ENCODE results near the gene CENPT.

CENPT gene

DNA sequence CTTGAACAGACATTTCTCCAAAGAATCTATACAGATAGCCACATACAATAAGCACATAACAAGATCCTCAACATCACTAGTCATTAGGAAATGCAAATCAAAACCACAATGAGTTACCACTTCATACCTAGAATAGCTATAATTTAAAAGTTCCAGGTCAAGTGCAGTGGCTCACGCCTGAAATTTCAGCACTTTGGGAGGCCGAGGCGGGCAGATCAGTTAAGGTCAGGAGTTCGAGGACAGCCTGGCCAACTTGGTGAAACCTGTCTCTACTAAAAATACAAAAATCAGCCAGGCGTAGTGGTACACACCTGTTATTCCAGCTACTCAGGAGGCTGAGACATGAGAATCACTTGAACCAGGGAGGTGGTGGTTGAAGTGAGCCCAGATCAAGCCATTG, 61.0 kb downstream of the CENPT start:
- TF ChIP-seq, protein P1, sequence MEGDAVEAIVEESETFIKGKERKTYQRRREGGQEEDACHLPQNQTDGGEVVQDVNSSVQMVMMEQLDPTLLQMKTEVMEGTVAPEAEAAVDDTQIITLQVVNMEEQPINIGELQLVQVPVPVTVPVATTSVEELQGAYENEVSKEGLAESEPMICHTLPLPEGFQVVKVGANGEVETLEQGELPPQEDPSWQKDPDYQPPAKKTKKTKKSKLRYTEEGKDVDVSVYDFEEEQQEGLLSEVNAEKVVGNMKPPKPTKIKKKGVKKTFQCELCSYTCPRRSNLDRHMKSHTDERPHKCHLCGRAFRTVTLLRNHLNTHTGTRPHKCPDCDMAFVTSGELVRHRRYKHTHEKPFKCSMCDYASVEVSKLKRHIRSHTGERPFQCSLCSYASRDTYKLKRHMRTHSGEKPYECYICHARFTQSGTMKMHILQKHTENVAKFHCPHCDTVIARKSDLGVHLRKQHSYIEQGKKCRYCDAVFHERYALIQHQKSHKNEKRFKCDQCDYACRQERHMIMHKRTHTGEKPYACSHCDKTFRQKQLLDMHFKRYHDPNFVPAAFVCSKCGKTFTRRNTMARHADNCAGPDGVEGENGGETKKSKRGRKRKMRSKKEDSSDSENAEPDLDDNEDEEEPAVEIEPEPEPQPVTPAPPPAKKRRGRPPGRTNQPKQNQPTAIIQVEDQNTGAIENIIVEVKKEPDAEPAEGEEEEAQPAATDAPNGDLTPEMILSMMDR (IDR thresholded peaks at IDR 0.05; ENCODE audit: poor library complexity, severe bottlenecking) = no peak
- H3K4me1 ChIP-seq (ENCODE audit: insufficient read depth, poor library complexity, severe bottlenecking) = no peaks in the 10 kb centered on the region
- no peaks in the 10 kb centered on the region for H3K9me3 ChIP-seq (ENCODE audit: severe bottlenecking)
- no peaks in the 10 kb centered on the region for H3K36me3 ChIP-seq (ENCODE audit: low read depth)
- H3K27ac ChIP-seq (ENCODE audit: poor library complexity, severe bottlenecking) = no peak overlapping the region
- no peak overlapping the region for H3K4me3 ChIP-seq (ENCODE audit: severe bottlenecking)
- DNase-seq (ENCODE audit: low spot score) (no peak), ATAC-seq (ENCODE audit: low read depth) (no peak)
- H3K27me3 ChIP-seq (ENCODE audit: insufficient read depth, poor library complexity, severe bottlenecking) = no peaks in the 10 kb centered on the region

DNA sequence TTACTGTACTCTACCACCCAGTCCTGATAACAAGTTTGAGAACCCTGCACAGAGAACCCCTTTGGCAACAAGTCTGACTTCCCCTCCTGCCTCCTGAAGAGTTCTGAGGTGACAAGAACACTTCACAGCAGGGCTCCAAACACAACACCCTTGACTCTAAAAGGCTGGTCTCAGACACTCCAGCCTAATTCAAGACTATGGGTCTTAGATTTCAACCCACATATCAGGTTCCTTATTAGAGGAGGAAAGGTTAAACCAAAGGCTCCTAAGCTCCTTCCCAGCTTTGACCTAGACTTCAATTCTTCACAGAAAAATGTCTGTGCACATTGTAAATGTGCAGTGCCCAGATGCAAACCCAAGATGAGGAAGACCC, 64.2 kb downstream of the CENPT start:
- ATAC-seq (ENCODE audit: low read depth) = no peak
- TF ChIP-seq, protein P1 (IDR thresholded peaks at IDR 0.05; ENCODE audit: poor library complexity, severe bottlenecking) = no peak

DNA sequence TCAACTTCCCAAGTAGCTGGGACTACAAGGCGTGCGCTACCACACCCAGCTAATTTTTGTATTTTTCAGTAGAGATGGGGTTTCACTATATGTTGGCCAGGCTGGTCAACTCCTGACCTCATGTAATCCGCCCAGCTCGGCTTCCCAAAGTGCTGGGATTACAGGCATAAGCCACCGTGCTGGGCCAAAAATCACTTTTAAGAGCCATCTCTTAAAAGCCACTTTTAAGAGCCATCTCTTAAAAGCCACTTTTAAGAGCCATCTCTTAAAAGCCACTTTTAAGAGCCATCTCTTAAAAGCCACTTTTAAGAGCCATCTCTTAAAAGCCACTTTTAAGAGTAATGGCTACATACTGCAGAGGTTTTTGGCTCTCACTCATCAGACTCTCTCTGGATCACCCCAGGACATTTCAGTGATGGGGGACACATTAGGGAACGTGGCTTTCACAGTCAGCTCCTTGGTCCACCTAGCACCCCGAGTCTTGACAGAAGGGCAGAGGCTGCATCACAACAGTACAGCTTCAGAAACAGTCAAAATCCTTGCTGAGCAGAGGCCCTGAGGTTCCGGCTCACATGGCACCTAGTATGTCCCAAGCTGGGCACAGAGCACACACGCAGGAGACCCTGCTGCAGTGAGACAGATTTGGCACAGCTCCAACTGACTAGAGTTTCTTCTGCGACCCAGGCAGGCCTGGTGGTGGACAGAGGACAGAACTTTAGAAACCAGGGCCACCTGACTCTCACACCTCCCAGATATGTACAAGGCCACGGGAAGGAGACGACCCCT, 64.7 kb downstream of the CENPT start:
- Histone ChIP-seq H3K27me3 (ENCODE audit: insufficient read depth, poor library complexity, severe bottlenecking) (no peaks in the 10 kb centered on the region), H3K4me1 (ENCODE audit: insufficient read depth, poor library complexity, severe bottlenecking) (peaks cover 9% of the 10 kb centered on the region), H3K4me3 (ENCODE audit: severe bottlenecking) (no peak overlapping the region), H3K36me3 (ENCODE audit: low read depth) (no peaks in the 10 kb centered on the region), H3K9me3 (ENCODE audit: severe bottlenecking) (no peaks in the 10 kb centered on the region), H3K27ac (ENCODE audit: poor library complexity, severe bottlenecking) (no peak overlapping the region)
- no peak for DNase-seq (ENCODE audit: low spot score)
- TF ChIP-seq, protein P1 (IDR thresholded peaks at IDR 0.05; ENCODE audit: poor library complexity, severe bottlenecking) = no peak
- no peak for ATAC-seq (ENCODE audit: low read depth)

More for the DNA sequence above, 64.2 kb downstream of the CENPT start:
- no peak for DNase-seq (ENCODE audit: low spot score)
- peaks cover 9% of the 10 kb centered on the region for H3K4me1 ChIP-seq (ENCODE audit: insufficient read depth, poor library complexity, severe bottlenecking)
- no peaks in the 10 kb centered on the region for H3K36me3 ChIP-seq (ENCODE audit: low read depth)
- H3K27me3 ChIP-seq (ENCODE audit: insufficient read depth, poor library complexity, severe bottlenecking) = no peaks in the 10 kb centered on the region
- no peak overlapping the region for H3K4me3 ChIP-seq (ENCODE audit: severe bottlenecking)
- no peaks in the 10 kb centered on the region for H3K9me3 ChIP-seq (ENCODE audit: severe bottlenecking)
- H3K27ac ChIP-seq (ENCODE audit: poor library complexity, severe bottlenecking) = no peak overlapping the region

DNA sequence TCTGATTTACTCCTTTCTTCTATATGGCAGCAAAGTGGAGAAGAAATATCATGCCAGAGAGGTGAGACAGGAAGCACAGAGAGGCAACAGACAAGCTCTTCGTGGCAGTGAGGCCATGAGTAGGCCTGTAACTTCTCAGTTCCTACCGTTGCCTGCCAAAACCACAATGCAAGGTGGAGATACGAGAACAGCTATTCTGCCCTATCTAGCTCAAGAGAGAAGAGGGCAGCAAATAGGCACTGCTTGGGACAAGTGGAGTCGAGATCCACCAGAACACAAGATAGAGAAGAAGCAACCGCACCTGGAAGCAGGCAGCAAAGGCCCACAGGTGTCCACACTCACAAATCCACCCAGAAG, 66.0 kb downstream of the CENPT start:
- Histone ChIP-seq H3K4me3 (ENCODE audit: severe bottlenecking) (no peak overlapping the region), H3K36me3 (ENCODE audit: low read depth) (no peaks in the 10 kb centered on the region), H3K4me1 (ENCODE audit: insufficient read depth, poor library complexity, severe bottlenecking) (peaks cover 9% of the 10 kb centered on the region), H3K9me3 (ENCODE audit: severe bottlenecking) (no peaks in the 10 kb centered on the region), H3K27me3 (ENCODE audit: insufficient read depth, poor library complexity, severe bottlenecking) (no peaks in the 10 kb centered on the region), H3K27ac (ENCODE audit: poor library complexity, severe bottlenecking) (no peak overlapping the region)
- DNase-seq (ENCODE audit: low spot score) (no peak), ATAC-seq (ENCODE audit: low read depth) (no peak)
- TF ChIP-seq, protein P1 (IDR thresholded peaks at IDR 0.05; ENCODE audit: poor library complexity, severe bottlenecking) = no peak

DNA sequence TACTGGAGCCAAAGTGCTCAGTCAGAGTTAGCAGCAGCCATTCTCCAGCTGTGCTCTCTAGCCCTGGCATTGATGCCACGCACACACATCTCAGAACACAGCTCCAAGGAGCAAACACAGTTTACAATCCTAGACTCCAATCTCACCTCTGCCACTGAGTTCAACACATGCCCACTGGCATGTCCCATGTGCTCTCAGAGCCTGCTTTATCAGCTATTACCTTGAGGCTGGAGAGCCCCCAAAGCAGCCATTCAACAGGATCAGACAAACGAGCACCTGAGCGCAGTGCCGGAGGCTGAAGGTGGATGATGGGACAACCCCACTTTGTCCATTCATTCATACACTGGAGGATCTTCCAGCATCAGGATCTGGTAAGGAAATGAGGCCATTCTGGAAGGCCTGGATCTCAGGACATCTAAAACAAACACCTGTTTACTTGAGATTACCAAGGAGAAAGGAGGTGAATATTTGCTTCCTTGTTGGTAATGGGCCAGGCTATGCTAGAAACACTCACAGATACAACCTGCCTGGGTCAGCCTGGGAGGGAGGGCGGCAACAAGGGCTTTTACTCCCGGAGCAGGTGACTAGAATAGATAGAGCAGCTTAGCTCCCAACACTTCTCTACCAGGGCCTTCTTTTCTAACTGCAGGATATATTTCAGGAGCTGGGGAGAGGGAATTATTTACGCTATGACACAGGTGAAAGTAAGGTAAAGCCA, 66.5 kb downstream of the CENPT start:
- Histone ChIP-seq H3K27ac (ENCODE audit: poor library complexity, severe bottlenecking) (no peak overlapping the region), H3K4me3 (ENCODE audit: severe bottlenecking) (no peak overlapping the region), H3K36me3 (ENCODE audit: low read depth) (no peaks in the 10 kb centered on the region), H3K4me1 (ENCODE audit: insufficient read depth, poor library complexity, severe bottlenecking) (peaks cover 9% of the 10 kb centered on the region), H3K9me3 (ENCODE audit: severe bottlenecking) (no peaks in the 10 kb centered on the region), H3K27me3 (ENCODE audit: insufficient read depth, poor library complexity, severe bottlenecking) (no peaks in the 10 kb centered on the region)
- DNase-seq (ENCODE audit: low spot score) (no peak), ATAC-seq (ENCODE audit: low read depth) (no peak)
- TF ChIP-seq, protein P1 (IDR thresholded peaks at IDR 0.05; ENCODE audit: poor library complexity, severe bottlenecking) = no peak

Data from RWPE2 (cell line).